HuH-7.5 (cell line): Measurements from ENCODE around the gene CTNNA3.

ENCODE experiments used
- DNase-seq: peaks from one replicate; pipeline ENCODE4 v3.0.0; 2011; ENCODE audit warnings: low spot score

Gene CTNNA3

DNA sequence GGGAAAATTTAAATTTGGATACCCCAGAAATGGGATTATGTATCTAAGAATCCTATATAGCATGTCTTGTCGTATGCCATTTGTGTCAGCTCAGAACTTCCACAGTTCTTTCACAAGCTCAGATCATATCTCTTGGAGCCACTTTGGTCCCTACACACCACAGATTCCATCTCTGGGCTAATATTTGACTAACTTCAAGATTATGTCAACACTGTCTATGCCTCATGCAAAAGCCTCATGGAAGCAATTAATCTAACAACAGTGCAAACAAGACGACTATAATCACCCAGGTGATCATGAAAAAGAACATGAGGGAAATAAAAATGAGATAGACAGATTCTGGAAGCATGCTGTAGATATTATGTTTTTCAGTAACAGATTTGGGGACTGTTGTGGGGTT is 581.0 kb downstream of the CTNNA3 start:
- peak; percentile 19 for DNase-seq

DNA sequence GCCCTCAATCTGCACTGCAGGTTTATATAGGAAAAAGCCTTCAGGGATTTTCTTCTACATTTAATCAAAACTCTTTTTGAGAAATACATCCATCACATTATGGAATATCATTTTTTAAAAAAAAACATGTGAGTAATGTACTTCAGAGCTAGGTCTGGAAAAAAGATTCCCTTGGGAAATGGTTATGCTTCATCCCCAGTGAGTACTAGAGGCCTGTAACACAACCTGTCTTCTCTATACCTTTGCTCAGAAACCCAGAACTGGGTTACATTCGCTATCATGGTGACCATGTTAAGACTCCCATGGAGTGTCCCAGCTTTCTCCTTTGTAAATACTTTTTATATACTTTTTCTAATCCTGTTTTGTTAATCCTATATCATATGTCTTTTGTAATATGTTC is 583.2 kb downstream of the CTNNA3 start:
- no peak for DNase-seq

DNA sequence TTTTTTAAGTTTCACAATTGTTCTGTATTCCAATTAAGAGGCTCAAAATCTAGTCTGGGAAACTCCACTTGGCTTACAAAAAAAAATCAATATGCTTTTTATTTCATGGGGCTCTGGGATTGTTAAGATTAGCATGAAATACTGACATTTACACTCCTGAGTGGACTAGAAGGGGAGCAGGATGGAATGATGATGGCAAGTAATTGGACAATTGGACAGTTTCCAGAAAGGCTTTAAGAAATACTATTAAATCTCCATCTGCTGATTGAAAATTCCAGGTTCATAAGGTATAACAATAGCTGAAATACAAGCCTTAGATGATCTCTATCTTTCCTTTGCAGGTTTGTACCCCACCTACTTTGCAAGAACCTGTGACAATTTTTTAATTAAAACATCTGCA is 585.7 kb downstream of the CTNNA3 start:
- no peak for DNase-seq

DNA sequence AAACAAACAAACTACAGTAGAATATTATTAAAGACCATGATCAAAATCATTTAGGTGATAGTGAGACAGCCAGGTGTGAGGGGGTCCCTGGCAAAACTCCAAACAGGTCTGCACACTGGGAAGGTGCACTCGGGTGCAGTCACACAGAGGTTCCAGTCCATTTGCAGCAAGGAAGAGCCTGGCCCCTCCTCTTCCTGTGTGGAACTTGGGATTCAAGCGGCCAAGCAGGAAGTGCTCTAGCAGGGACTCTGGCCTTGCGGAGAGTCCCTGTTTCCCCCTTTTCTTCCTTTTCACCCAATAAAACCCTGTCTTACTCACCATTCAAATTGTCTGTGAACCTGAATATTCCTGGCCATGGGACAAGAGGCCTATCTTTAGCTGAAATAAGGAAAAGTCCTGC is 588.3 kb downstream of the CTNNA3 start:
- DNase-seq, result no peak

DNA sequence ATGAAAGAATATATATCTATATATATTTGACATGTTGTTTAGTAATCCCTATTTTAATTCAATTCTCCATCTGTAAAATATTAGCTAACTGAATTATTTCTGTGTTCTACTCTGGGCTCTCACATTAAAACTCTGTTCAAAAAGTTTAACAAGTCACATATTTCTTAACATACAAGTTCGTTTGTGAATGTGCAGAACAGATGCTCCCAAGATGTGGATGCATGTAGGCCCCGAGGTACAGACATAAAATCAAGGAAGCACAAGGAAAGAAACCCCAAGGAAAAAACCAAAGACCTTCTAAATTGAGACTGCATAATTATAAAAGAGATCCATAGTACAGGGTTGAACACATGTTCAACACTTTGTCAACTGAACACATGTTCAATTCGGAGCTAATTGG is 595.0 kb downstream of the CTNNA3 start:
- DNase-seq, result no peak

DNA sequence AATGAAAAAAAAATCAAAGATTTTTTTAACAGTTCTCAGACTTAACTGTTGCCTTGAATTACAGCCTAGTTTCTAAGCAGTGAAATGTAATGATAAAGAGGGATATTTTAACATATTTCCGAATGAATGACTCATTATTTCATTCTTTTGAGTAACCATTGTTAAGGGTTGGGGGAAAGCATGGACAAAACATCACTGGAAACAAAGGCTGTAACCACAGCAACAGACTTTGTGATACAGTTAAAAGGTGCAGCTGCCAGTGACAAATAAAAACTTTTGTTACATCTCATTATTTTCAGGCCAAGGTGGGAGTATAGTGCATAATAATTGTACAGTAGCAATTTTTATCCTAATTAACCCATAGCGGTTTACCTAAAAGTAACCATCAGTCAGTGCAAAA is 597.5 kb downstream of the CTNNA3 start:
- DNase-seq, result no peak

DNA sequence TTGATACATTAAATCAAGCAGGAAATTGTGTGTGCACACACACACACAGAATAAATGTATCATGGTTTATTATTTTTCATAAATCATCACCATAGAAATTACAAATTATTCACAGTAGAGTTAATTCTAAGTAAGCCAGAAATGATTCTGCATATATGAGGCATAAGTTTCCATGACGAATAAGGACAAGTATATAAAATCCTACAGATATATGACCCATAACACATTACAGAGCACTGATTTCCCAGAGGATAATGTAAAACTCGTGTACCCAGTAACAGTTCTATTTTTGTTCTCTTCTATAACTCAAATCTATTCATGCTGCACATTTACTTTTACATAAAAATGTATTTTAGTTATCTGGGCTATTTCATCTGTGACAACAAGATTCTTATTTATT is 600.5 kb downstream of the CTNNA3 start:
- DNase-seq, result no peak

DNA sequence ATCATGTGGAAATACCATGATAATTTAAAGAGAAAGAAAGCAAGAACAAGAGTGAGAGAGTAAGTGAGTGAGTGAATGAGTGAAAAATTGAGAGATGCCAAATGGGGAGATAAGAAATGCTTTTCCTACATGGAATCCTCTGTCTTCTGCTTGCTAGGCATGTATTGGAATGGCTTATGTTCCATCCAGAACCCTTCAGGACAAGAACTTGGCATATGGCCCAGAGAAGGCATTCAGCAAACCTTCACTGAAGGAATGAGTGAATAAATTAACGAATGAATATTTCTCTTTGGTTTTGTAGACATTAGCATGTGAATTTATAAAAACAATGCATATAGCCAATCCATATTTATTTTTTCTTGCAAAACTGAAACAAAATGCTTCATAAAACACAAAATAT is 608.0 kb downstream of the CTNNA3 start:
- DNase-seq, result no peak

DNA sequence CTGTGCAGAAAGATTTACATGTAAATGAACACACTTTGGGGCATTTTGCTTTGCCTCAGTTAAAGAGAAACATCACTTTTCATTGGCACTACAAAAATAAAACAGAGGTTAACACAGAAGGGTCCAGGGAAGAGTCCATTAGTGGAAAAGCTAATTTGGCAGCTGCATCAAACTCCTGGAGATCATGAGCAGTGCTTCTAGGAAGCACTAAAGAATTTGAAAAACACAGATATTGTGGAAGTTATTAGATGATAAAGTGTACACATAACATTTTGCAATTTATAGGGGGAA is 608.9 kb downstream of the CTNNA3 start:
- DNase-seq, result no peak

DNA sequence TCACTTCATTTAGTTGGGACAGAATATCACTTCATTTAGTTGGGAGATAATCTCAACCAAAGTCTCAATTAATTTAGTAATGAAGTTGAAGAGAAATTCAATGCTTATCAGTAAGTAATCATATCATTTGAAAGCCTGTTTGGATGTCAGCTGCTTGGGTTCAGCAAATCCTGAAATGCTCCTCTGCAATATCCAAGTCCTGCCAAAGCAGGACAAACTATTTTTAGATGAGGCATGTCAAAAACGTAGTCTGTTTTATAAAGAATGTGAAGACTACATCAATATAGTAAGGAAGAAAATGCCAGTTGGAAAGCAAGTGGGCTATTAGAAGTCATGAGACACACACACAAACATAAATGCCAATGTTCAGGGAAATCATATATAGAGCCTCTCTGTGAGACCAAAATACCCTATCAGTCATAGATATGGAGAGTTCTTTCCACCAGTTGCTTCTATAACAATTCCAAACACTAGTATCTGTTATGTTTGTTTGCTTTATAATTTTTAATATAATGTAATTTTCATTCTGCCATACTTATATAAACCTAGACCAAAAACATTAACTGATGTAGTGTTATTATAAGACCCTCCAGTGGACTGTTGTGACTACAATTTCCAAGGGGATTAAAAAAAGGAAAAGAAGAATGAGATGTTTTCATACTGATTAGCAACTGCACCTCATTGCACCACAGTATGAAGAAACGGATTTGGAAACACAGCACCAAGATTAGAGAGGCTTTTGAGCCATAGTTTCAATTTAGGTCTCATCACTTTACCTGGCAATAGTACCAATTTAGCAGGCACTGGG is 609.5 kb downstream of the CTNNA3 start:
- DNase-seq, result no peak

DNA sequence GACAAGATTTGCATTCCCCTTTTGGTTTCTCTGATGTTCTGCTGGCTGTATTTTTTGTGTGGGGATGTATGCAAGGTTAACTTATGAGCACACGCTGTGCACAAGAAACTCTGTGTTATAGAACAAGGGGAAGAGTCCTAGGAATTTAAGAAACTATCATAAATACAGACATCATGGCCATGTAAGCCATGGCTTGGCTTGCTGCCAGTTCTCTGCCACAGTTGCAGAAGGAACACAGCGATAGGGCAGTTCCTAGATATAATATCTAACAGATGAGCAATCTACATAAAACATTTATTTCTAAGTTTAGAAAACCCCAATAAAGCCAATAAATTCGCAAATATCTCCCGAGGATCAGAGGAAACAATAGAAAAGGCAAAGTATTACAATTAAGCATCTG is 616.9 kb downstream of the CTNNA3 start:
- no peak for DNase-seq

DNA sequence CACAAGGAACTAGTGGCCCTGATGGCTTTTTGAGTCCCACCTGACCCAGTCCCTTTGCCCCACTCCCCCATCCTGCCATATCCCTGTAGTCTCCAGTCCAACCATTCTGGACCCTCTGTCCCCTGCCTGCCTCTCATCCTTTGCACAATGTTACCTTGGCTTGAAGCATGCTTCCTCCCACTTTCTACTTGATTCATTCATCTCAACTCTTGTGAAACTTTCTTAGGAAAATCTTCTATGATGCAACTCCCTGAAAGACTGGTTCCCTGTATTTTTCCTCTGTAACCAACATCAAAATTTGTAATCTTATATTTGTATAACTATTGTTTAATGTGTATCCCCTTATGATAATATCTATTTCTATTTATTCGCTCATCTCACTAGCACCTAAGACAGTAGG is 618.6 kb downstream of the CTNNA3 start:
- no peak for DNase-seq

DNA sequence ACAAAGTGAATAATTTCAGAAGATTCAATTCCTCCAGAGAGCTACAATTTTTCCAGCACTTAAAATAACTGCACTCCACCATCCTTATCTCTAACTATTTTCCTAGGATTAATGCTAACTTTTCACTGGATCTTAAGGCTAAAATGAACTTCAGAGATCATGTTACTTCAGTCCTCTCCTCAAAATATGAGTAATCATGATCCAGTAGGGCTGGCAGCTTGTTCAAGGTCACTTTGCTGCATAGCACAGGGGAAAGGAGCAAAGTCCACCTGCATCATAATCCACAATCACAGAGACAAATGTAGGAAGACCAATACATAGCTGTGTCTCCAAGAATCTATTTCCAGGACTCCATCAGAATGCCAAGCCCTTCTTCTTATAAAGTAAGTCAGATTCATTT is 619.9 kb downstream of the CTNNA3 start:
- peak; percentile 19 for DNase-seq

DNA sequence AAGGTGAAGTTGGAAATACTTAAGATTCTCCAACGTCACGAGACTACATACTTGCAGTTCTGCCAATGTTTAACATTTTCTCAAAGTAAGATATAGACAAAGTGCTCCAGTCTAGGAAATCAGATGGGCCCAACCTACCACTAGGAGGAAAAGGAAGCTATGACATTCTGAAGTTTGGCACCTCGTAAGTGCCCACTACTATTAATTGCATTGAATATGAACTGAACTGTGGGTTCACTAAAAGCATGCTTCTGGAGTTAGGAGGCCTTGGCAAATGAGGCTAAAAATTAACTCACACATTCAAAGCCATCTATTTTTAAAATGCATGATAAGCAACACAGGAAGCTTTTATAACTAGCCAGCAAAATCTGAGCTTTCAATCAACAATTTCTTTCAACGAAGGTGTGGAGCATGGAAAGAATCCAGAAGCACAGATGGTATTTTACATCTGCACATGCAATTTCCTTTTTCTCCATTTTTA is 620.5 kb downstream of the CTNNA3 start:
- no peak for DNase-seq

DNA sequence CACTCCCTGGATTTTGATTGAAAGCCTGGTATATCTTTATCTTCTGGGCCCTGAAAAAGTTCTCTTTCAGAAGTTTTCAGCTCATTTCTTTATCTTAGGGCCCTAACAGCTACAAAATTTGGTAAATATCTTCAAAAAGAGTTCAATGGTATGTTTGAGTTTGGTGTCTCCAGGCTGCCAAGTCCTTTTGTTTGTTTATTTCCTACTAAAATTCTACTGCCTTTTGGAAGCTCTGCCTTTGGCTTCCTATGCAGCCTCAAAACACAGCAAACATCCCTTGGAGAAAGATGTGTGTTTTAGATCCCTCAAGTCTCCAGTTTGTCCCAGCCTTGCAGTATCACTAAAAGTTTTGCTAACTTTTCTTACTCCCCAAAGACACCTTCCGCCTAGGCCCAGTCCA is 623.3 kb downstream of the CTNNA3 start:
- DNase-seq, result no peak

DNA sequence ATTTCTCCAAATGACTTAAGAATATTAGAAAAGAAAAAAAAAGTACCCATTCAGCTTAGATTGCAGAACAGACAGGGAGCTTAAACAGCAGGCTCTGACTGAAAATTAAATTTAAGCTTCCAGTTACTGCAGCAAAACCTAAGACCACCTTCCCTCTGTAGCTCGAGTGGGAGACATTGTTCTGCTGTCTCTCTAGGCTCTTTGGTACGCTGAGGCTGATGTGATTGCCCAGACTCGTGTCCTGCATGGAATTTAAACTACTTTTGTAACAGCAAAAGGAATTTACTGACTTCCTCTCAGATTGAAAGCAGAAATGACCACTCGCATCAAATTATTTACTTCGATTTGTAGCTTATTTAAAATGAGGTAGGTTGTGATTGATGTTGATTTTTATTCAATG is 645.6 kb downstream of the CTNNA3 start:
- no peak for DNase-seq

DNA sequence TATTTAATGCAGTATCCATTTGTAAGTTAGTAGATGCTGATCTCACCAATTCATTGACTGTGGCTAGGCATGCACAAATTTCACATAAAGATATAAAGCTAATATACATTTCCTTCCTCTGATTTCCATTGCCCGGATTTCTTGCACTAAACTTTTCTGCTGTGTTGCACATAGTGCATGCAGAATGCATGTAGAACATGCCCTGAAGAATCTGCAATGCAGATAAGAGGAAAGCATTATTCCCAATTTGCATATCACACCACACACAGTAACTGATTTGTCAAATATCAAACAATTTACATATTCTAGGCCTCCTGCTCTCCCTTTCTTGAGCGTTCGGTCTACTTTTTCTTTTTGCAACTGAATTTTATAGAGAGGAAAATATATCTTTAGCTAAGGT is 646.0 kb downstream of the CTNNA3 start:
- no peak for DNase-seq

DNA sequence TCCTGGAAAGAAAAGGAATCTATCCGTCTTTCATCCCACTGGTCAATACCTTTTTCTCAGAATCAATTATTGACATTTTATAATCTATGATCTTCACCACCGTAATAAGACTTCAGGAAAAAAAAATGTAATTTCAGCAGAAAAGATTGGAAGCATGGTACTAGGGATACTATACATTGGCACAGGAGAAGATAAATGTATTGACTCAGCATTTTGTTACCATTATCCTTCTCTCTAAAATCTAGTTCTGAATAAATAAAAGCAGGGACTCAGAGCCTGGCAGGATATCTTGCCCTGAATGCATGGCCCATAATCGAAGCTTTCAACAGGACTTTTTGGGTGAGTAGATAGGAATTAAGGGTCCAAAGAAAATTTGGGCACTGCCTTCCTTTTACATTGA is 649.5 kb downstream of the CTNNA3 start:
- DNase-seq, result no peak

DNA sequence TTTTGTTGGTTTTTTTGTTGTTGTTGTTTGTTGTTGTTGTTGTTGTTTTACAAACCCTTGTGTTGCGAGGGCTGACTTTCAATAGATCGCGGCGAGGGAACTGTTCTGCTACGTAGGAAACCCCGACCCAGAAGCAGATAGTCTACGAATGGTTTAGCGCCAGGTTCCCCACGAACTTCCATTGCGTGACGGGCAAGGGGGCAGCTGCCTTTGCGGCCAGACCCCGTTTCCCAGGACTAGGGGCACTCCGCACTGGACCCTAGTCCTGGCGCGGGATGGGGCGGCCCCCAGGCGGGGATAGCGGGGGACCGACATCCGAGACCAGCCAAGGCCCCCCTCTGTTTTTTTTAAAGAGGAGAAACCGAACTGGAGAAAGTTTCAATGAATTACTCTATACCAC is 650.6 kb downstream of the CTNNA3 start:
- DNase-seq, result no peak

DNA sequence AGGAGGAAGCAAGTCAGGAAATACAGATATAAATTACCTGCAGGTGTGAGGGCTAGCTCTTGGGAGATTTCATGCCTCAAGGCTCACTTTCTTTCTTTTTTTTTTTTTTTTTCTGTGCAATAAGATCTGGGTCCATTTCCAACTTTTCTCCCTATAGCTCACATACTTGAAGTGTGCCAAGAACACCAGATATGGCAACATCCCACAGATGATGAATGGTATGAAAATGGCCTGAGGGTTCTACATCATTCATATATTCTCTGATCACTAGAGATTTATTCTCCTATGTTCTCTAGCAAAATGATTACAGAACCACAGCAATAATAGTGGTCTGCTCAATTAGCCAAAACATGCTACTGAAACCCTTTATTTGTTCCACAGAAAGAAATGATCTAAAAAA is 653.0 kb downstream of the CTNNA3 start:
- no peak for DNase-seq

DNA sequence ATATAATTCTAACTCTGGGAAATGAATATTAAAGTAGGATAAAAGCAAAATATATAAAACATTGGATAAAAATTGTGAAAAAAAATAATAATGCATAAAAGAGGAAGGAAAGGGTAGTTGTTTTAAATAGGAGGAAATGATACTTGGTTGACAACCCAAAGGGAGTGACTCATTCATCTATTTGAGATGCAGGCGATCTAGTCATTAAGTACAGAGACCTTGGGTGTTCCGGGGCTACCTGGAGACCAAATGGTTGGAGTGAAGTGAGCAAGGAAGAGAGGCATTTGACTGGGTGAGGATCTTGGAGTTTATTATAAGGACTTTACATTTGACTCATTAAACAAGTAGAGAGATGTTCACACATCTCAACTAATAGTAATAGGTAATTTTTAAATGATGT is 659.2 kb downstream of the CTNNA3 start:
- DNase-seq, result no peak

DNA sequence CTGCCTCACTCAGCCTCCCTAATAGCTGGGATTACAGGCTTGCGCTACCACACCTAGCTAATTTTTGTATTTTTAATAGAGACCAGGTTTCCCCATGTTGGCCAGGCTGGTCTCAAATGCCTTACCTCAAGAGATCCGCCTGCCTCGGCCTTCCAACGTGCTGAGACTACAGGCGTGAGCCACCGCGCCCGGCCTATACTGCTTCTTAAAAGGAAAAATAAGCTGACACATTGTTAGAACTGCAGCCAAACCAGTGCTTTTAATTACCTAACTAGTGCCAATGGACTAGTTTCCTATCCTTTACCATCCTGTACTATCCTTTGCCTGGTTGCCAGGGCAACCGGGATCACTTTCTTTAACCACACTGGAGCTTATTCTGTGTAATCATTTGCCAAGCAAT is 662.1 kb downstream of the CTNNA3 start:
- DNase-seq, result no peak

DNA sequence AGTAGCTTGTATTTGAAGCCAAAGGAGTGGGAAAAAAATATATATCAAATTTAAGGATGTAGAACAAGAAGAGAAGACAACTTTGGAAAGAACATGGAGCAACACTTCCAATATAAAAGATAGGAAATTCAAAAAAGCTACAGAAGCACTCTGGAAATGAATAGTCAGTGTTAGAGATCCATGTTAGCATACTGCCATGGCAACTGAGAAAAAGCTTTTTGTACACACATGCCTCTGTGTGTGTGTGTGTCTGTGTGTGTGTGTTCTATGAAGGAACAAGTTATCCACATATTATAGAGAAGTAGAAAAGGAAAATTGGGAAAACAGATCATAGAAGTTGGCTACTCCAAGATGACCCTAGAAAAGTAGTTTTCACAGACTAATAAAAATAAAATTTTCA is 673.9 kb downstream of the CTNNA3 start:
- DNase-seq, result no peak

DNA sequence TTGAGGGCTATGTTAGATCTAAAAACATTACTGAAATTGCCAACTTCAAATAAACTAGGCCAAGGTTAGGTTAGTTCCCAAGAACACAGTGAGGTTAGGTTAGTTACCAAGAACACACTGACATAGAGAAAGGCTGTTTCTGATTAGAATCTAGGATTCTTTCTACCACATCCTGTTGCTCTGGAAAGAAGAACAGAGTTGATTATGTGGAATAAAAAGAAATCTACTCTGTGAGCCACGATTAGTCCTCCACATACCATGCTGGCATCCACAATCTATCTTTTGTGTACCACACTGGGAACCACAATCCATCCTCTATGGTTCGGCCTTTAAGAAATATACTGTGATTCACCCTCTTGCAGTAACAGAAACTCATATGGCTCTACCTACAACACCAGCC is 678.8 kb downstream of the CTNNA3 start:
- no peak for DNase-seq

DNA sequence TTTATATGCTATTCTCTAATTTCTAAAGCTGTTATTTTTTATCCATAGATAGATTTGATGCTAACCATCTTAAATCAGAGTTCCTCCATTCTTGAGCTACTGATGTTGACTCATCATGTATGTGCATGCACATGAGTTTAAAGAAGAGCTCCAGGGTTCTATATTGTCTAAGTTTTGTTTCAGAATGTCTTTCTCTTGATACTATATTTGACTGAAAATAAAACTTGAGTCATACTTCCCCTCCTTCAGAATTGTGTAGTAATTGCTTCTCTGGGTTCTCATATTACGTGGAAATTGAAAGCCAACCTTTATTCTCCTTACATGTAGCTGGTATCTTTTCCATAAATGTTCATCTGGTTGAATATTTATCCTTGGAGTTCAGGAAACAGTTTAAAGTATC is 680.8 kb downstream of the CTNNA3 start:
- DNase-seq, result no peak
